ENCODE measurements around the gene ACTA1.
"Not testable (repeated sequence)": the region's sequence is repeated elsewhere in the genome, so short reads cannot be mapped to it uniquely, and the experiment has no call there.

ACTA1 gene

GRCh38 chr1:229408458-229409037 is 25.3 kb downstream of the ACTA1 start:
- Histone ChIP-seq H3K4me1 (ENCODE audit: control insufficient read depth, insufficient read depth, low read length) (peaks cover 26% of the 10 kb centered on the region), H3K9ac (ENCODE audit: low read depth, low read length) (no peak overlapping the region), H3K27ac (ENCODE audit: low read depth, low read length) (no peak overlapping the region), H3K9me3 (ENCODE audit: control insufficient read depth, insufficient read depth, low read length) (no peaks in the 10 kb centered on the region), H3K36me3 (ENCODE audit: control insufficient read depth, insufficient read depth, low read length) (no peaks in the 10 kb centered on the region), H3K27me3 (ENCODE audit: control insufficient read depth, insufficient read depth, low read length) (peaks cover 52% of the 10 kb centered on the region), H3K4me3 (ENCODE audit: low read depth, low read length) (no peak overlapping the region)

- H3K4me1 ChIP-seq (ENCODE audit: control insufficient read depth, insufficient read depth, low read length) = peaks cover 26% of the 10 kb centered on the region
- peaks cover 52% of the 10 kb centered on the region for H3K27me3 ChIP-seq (ENCODE audit: control insufficient read depth, insufficient read depth, low read length)
- no peak overlapping the region for H3K27ac ChIP-seq (ENCODE audit: low read depth, low read length)
Measured at GRCh38 chr1:229407206-229408026, 26.5 kb downstream of the ACTA1 start.

GRCh38 chr1:229406798-229407197 is 27.1 kb downstream of the ACTA1 start:
- no peak overlapping the region for H3K9ac ChIP-seq (ENCODE audit: low read depth, low read length)
- peak overlapping the region; percentile 60 for H3K4me3 ChIP-seq (ENCODE audit: low read depth, low read length)
- H3K27me3 ChIP-seq (ENCODE audit: control insufficient read depth, insufficient read depth, low read length) = peaks cover 55% of the 10 kb centered on the region
- H3K36me3 ChIP-seq (ENCODE audit: control insufficient read depth, insufficient read depth, low read length) = no peaks in the 10 kb centered on the region
- H3K27ac ChIP-seq (ENCODE audit: low read depth, low read length) = no peak overlapping the region
- no peaks in the 10 kb centered on the region for H3K9me3 ChIP-seq (ENCODE audit: control insufficient read depth, insufficient read depth, low read length)
- peaks cover 22% of the 10 kb centered on the region for H3K4me1 ChIP-seq (ENCODE audit: control insufficient read depth, insufficient read depth, low read length)

More at GRCh38 chr1:229407206-229408026, 26.5 kb downstream of the ACTA1 start:
- Histone ChIP-seq H3K9ac (ENCODE audit: low read depth, low read length) (no peak overlapping the region), H3K9me3 (ENCODE audit: control insufficient read depth, insufficient read depth, low read length) (no peaks in the 10 kb centered on the region), H3K4me3 (ENCODE audit: low read depth, low read length) (peak overlapping the region; percentile 60), H3K36me3 (ENCODE audit: control insufficient read depth, insufficient read depth, low read length) (no peaks in the 10 kb centered on the region)

- H3K9ac ChIP-seq (ENCODE audit: low read depth, low read length) = no peak overlapping the region
- no peak overlapping the region for H3K4me3 ChIP-seq (ENCODE audit: low read depth, low read length)
- H3K9me3 ChIP-seq (ENCODE audit: control insufficient read depth, insufficient read depth, low read length) = no peaks in the 10 kb centered on the region
- no peaks in the 10 kb centered on the region for H3K36me3 ChIP-seq (ENCODE audit: control insufficient read depth, insufficient read depth, low read length)
- H3K4me1 ChIP-seq (ENCODE audit: control insufficient read depth, insufficient read depth, low read length) = peaks cover 4% of the 10 kb centered on the region; the same call in 1 of the 2 replicates
- H3K27me3 ChIP-seq (ENCODE audit: control insufficient read depth, insufficient read depth, low read length) = peaks cover 46% of the 10 kb centered on the region
- H3K27ac ChIP-seq (ENCODE audit: low read depth, low read length) = no peak overlapping the region
Measured at GRCh38 chr1:229403573-229403972, 30.3 kb downstream of the ACTA1 start.

- Histone ChIP-seq H3K4me3 (ENCODE audit: low read depth, low read length) (no peak overlapping the region), H3K27me3 (ENCODE audit: control insufficient read depth, insufficient read depth, low read length) (peaks cover 42% of the 10 kb centered on the region), H3K9me3 (ENCODE audit: control insufficient read depth, insufficient read depth, low read length) (no peaks in the 10 kb centered on the region), H3K27ac (ENCODE audit: low read depth, low read length) (no peak overlapping the region), H3K9ac (ENCODE audit: low read depth, low read length) (no peak overlapping the region), H3K4me1 (ENCODE audit: control insufficient read depth, insufficient read depth, low read length) (peaks cover 4% of the 10 kb centered on the region; the same call in 1 of the 2 replicates), H3K36me3 (ENCODE audit: control insufficient read depth, insufficient read depth, low read length) (no peaks in the 10 kb centered on the region)
Measured at GRCh38 chr1:229402993-229403392, 30.9 kb downstream of the ACTA1 start.

GRCh38 chr1:229402329-229402728 is 31.6 kb downstream of the ACTA1 start:
- not testable (repeated sequence) for H3K9ac ChIP-seq (ENCODE audit: low read depth, low read length); H3K36me3 ChIP-seq (ENCODE audit: control insufficient read depth, insufficient read depth, low read length); H3K4me1 ChIP-seq (ENCODE audit: control insufficient read depth, insufficient read depth, low read length); H3K27ac ChIP-seq (ENCODE audit: low read depth, low read length); H3K4me3 ChIP-seq (ENCODE audit: low read depth, low read length); H3K9me3 ChIP-seq (ENCODE audit: control insufficient read depth, insufficient read depth, low read length)
- peaks cover 36% of the 10 kb centered on the region for H3K27me3 ChIP-seq (ENCODE audit: control insufficient read depth, insufficient read depth, low read length)

GRCh38 chr1:229397762-229398161 is 36.1 kb downstream of the ACTA1 start:
- H3K36me3 ChIP-seq (ENCODE audit: control insufficient read depth, insufficient read depth, low read length) = no peaks in the 10 kb centered on the region
- H3K27ac ChIP-seq (ENCODE audit: low read depth, low read length) = no peak overlapping the region
- H3K4me1 ChIP-seq (ENCODE audit: control insufficient read depth, insufficient read depth, low read length) = 0 out of 2 replicates have a peak, but pooled peaks cover 7% of the 10 kb centered on the region
- H3K9me3 ChIP-seq (ENCODE audit: control insufficient read depth, insufficient read depth, low read length) = no peaks in the 10 kb centered on the region
- no peak overlapping the region for H3K4me3 ChIP-seq (ENCODE audit: low read depth, low read length)
- peaks cover 16% of the 10 kb centered on the region for H3K27me3 ChIP-seq (ENCODE audit: control insufficient read depth, insufficient read depth, low read length)
- H3K9ac ChIP-seq (ENCODE audit: low read depth, low read length) = no peak overlapping the region

GRCh38 chr1:229396585-229397206 is 37.2 kb downstream of the ACTA1 start:
- H3K9ac ChIP-seq (ENCODE audit: low read depth, low read length) = no peak overlapping the region
- no peak overlapping the region for H3K4me3 ChIP-seq (ENCODE audit: low read depth, low read length)
- H3K4me1 ChIP-seq (ENCODE audit: control insufficient read depth, insufficient read depth, low read length) = 0 out of 2 replicates have a peak, but pooled peaks cover 7% of the 10 kb centered on the region
- peaks cover 11% of the 10 kb centered on the region; the same call in 1 of the 2 replicates for H3K27me3 ChIP-seq (ENCODE audit: control insufficient read depth, insufficient read depth, low read length)
- no peak overlapping the region for H3K27ac ChIP-seq (ENCODE audit: low read depth, low read length)
- no peaks in the 10 kb centered on the region for H3K36me3 ChIP-seq (ENCODE audit: control insufficient read depth, insufficient read depth, low read length)
- H3K9me3 ChIP-seq (ENCODE audit: control insufficient read depth, insufficient read depth, low read length) = no peaks in the 10 kb centered on the region

GRCh38 chr1:229394517-229394916 is 39.4 kb downstream of the ACTA1 start:
- not testable (repeated sequence) for H3K4me3 ChIP-seq (ENCODE audit: low read depth, low read length); H3K36me3 ChIP-seq (ENCODE audit: control insufficient read depth, insufficient read depth, low read length); H3K9me3 ChIP-seq (ENCODE audit: control insufficient read depth, insufficient read depth, low read length)

GRCh38 chr1:229392936-229393335 is 41.0 kb downstream of the ACTA1 start:
- H3K4me1 ChIP-seq (ENCODE audit: control insufficient read depth, insufficient read depth, low read length) = 0 out of 2 replicates have a peak, but pooled peaks cover 7% of the 10 kb centered on the region
- no peak overlapping the region for H3K9ac ChIP-seq (ENCODE audit: low read depth, low read length)
- H3K27me3 ChIP-seq (ENCODE audit: control insufficient read depth, insufficient read depth, low read length) = no peaks in the 10 kb centered on the region
- no peak overlapping the region for H3K4me3 ChIP-seq (ENCODE audit: low read depth, low read length)
- no peaks in the 10 kb centered on the region for H3K9me3 ChIP-seq (ENCODE audit: control insufficient read depth, insufficient read depth, low read length)
- H3K36me3 ChIP-seq (ENCODE audit: control insufficient read depth, insufficient read depth, low read length) = no peaks in the 10 kb centered on the region
- no peak overlapping the region for H3K27ac ChIP-seq (ENCODE audit: low read depth, low read length)

More at GRCh38 chr1:229394517-229394916, 39.4 kb downstream of the ACTA1 start:
- not testable (repeated sequence) for H3K27ac ChIP-seq (ENCODE audit: low read depth, low read length); H3K4me1 ChIP-seq (ENCODE audit: control insufficient read depth, insufficient read depth, low read length); H3K9ac ChIP-seq (ENCODE audit: low read depth, low read length)
- peaks cover 11% of the 10 kb centered on the region; the same call in 1 of the 2 replicates for H3K27me3 ChIP-seq (ENCODE audit: control insufficient read depth, insufficient read depth, low read length)

- H3K4me1 ChIP-seq (ENCODE audit: control insufficient read depth, insufficient read depth, low read length) = no peaks in the 10 kb centered on the region
- no peak overlapping the region for H3K4me3 ChIP-seq (ENCODE audit: low read depth, low read length)
- no peak overlapping the region for H3K9ac ChIP-seq (ENCODE audit: low read depth, low read length)
- no peak overlapping the region for H3K27ac ChIP-seq (ENCODE audit: low read depth, low read length)
- no peaks in the 10 kb centered on the region for H3K27me3 ChIP-seq (ENCODE audit: control insufficient read depth, insufficient read depth, low read length)
- no peaks in the 10 kb centered on the region for H3K9me3 ChIP-seq (ENCODE audit: control insufficient read depth, insufficient read depth, low read length)
- no peaks in the 10 kb centered on the region for H3K36me3 ChIP-seq (ENCODE audit: control insufficient read depth, insufficient read depth, low read length)
Measured at GRCh38 chr1:229390130-229390529, 43.8 kb downstream of the ACTA1 start.
